Measurements from ENCODE around the gene CPXM2.

DNA sequence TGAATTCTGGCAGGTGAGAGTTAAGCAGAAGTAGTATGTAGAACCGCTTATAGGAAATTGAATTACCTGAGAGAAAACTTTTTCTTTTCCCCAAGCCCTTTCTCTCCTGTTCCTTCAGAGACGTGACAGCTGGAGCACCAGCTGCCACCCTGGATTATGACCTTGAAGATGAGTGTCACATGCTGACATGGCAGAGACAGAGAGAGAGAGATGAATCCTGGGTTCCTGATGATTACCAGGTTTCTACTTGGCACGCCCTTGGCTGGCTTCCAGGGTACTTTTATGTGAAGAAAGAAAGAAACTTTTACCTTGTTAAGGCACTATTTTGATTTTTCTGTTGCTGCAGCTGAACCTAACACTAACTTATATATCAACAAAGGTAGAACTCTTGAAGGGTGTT, 125.6 kb downstream of the CPXM2 start:
- TF ChIP-seq, protein P1, sequence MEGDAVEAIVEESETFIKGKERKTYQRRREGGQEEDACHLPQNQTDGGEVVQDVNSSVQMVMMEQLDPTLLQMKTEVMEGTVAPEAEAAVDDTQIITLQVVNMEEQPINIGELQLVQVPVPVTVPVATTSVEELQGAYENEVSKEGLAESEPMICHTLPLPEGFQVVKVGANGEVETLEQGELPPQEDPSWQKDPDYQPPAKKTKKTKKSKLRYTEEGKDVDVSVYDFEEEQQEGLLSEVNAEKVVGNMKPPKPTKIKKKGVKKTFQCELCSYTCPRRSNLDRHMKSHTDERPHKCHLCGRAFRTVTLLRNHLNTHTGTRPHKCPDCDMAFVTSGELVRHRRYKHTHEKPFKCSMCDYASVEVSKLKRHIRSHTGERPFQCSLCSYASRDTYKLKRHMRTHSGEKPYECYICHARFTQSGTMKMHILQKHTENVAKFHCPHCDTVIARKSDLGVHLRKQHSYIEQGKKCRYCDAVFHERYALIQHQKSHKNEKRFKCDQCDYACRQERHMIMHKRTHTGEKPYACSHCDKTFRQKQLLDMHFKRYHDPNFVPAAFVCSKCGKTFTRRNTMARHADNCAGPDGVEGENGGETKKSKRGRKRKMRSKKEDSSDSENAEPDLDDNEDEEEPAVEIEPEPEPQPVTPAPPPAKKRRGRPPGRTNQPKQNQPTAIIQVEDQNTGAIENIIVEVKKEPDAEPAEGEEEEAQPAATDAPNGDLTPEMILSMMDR (IDR thresholded peaks at IDR 0.05): no peak
- no peak for TF ChIP-seq SIN3A (IDR thresholded peaks at IDR 0.05; ENCODE audit: borderline replicate concordance, insufficient read depth, low read depth, low read length)
- TF ChIP-seq, protein P2, sequence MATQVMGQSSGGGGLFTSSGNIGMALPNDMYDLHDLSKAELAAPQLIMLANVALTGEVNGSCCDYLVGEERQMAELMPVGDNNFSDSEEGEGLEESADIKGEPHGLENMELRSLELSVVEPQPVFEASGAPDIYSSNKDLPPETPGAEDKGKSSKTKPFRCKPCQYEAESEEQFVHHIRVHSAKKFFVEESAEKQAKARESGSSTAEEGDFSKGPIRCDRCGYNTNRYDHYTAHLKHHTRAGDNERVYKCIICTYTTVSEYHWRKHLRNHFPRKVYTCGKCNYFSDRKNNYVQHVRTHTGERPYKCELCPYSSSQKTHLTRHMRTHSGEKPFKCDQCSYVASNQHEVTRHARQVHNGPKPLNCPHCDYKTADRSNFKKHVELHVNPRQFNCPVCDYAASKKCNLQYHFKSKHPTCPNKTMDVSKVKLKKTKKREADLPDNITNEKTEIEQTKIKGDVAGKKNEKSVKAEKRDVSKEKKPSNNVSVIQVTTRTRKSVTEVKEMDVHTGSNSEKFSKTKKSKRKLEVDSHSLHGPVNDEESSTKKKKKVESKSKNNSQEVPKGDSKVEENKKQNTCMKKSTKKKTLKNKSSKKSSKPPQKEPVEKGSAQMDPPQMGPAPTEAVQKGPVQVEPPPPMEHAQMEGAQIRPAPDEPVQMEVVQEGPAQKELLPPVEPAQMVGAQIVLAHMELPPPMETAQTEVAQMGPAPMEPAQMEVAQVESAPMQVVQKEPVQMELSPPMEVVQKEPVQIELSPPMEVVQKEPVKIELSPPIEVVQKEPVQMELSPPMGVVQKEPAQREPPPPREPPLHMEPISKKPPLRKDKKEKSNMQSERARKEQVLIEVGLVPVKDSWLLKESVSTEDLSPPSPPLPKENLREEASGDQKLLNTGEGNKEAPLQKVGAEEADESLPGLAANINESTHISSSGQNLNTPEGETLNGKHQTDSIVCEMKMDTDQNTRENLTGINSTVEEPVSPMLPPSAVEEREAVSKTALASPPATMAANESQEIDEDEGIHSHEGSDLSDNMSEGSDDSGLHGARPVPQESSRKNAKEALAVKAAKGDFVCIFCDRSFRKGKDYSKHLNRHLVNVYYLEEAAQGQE (IDR thresholded peaks at IDR 0.05; ENCODE audit: insufficient read depth in 1 of 2, low read depth in 2 of 2, low read length in 1 of 2): no peak

Measured in Panc1 (cell line).